SK-N-SH treated with all-trans-retinoic acid at 6 μM for 48 hours (cell line): ENCODE data around the gene TCEA3.

ENCODE experiments used
- ATAC-seq: fragments of 200-7000 bp; cut with Tn5 transposase; 3 replicates; pipeline ENCODE4 v1.9.1; 2020; ENCODE audit warnings: mild to moderate bottlenecking, moderate library complexity
- ARNTL ChIP-seq: fragments of 450-650 bp; formaldehyde crosslinking; IDR thresholded peaks from 2 replicates; pipeline ENCODE4 v1.5.0; 2020; ENCODE audit warnings: low read depth, mild to moderate bottlenecking, moderate library complexity, borderline replicate concordance
- BACH2 ChIP-seq: fragments of 250-450 bp; sonication (Bioruptor Pico); IDR thresholded peaks from 2 replicates; pipeline ENCODE4 v1.9.0; 2021; ENCODE audit warnings: mild to moderate bottlenecking, borderline replicate concordance
- CREB5 ChIP-seq: fragments of 250-450 bp; sonication (Bioruptor Pico); IDR thresholded peaks from 2 replicates; pipeline ENCODE4 v1.5.1; 2020; ENCODE audit warnings: low read depth, mild to moderate bottlenecking, moderate library complexity
- CSDC2 ChIP-seq: fragments of 250-450 bp; sonication (Bioruptor Pico); IDR thresholded peaks from 2 replicates; pipeline ENCODE4 v1.5.0; 2020; ENCODE audit warnings: mild to moderate bottlenecking, moderate library complexity
- CSRNP3 ChIP-seq: fragments of 250-450 bp; sonication (Bioruptor Pico); IDR thresholded peaks from 2 replicates; pipeline ENCODE4 v1.5.1; 2021; ENCODE audit warnings: mild to moderate bottlenecking, moderate library complexity
- ESRRG ChIP-seq: fragments of 250-450 bp; sonication (Bioruptor Pico); IDR thresholded peaks from 2 replicates; pipeline ENCODE4 v1.6.1; 2021; ENCODE audit warnings: mild to moderate bottlenecking
- GLIS3 ChIP-seq: fragments of 250-450 bp; sonication (Bioruptor Pico); IDR thresholded peaks from 2 replicates; pipeline ENCODE4 v1.5.0; 2020; ENCODE audit warnings: mild to moderate bottlenecking, moderate library complexity
- ISL1 ChIP-seq: fragments of 250-450 bp; sonication (Bioruptor Pico); IDR thresholded peaks from 2 replicates; pipeline ENCODE4 v2.1.2; 2022; ENCODE audit warnings: mild to moderate bottlenecking, moderate library complexity
- OSR1 ChIP-seq: fragments of 250-450 bp; sonication (Bioruptor Pico); IDR thresholded peaks from 2 replicates; pipeline ENCODE4 v1.8.0; 2022; ENCODE audit warnings: moderate library complexity, mild to moderate bottlenecking, inconsistent platforms
- PATZ1 ChIP-seq: fragments of 250-450 bp; sonication (Bioruptor Pico); IDR thresholded peaks from 2 replicates; pipeline ENCODE4 v1.8.0; 2020; ENCODE audit warnings: mild to moderate bottlenecking, moderate library complexity, borderline replicate concordance
- POU6F1 ChIP-seq: fragments of 250-450 bp; sonication (Bioruptor Pico); IDR thresholded peaks from 2 replicates; pipeline ENCODE4 v1.8.0; 2021; ENCODE audit warnings: low read depth, mild to moderate bottlenecking, moderate library complexity, borderline replicate concordance
- PPARA ChIP-seq: fragments of 250-450 bp; sonication (Bioruptor Pico); IDR thresholded peaks from 2 replicates; pipeline ENCODE4 v1.5.0; 2020; ENCODE audit warnings: mild to moderate bottlenecking, borderline replicate concordance
- RARB ChIP-seq: fragments of 250-450 bp; sonication (Bioruptor Pico); IDR thresholded peaks from 2 replicates; pipeline ENCODE4 v1.8.0; 2021; ENCODE audit warnings: mild to moderate bottlenecking, moderate library complexity
- SNAI2 ChIP-seq: fragments of 250-450 bp; sonication (Bioruptor Pico); IDR thresholded peaks from 2 replicates; pipeline ENCODE4 v1.5.0; 2020; ENCODE audit warnings: mild to moderate bottlenecking, moderate library complexity
- TCF4 ChIP-seq: fragments of 250-450 bp; sonication (Bioruptor Pico); IDR thresholded peaks from 2 replicates; pipeline ENCODE4 v1.8.0; 2021; ENCODE audit warnings: mild to moderate bottlenecking, moderate library complexity, borderline replicate concordance
- TOX ChIP-seq: fragments of 250-450 bp; sonication (Bioruptor Pico); IDR thresholded peaks from 2 replicates; pipeline ENCODE4 v1.8.0; 2021; ENCODE audit warnings: mild to moderate bottlenecking, moderate library complexity, borderline replicate concordance
- ZC3H10 ChIP-seq: fragments of 250-450 bp; sonication (Bioruptor Pico); IDR thresholded peaks from 2 replicates; pipeline ENCODE4 v1.5.1; 2021; ENCODE audit warnings: mild to moderate bottlenecking, moderate library complexity
- ZFP3 ChIP-seq: fragments of 250-450 bp; sonication (Bioruptor Pico); IDR thresholded peaks from 2 replicates; pipeline ENCODE4 v1.5.0; 2020; ENCODE audit warnings: mild to moderate bottlenecking, moderate library complexity
- ZFP30 ChIP-seq: fragments of 450-650 bp; formaldehyde crosslinking; IDR thresholded peaks from 2 replicates; pipeline ENCODE4 v1.5.0; 2022; ENCODE audit warnings: mild to moderate bottlenecking, moderate library complexity
- ZNF565 ChIP-seq: fragments of 450-650 bp; formaldehyde crosslinking; conservative IDR thresholded peaks from 2 replicates; pipeline ENCODE4 v1.5.0; 2020; ENCODE audit warnings: low read depth, mild to moderate bottlenecking, moderate library complexity
- ZNF8 ChIP-seq: fragments of 450-650 bp; formaldehyde crosslinking; IDR thresholded peaks from 2 replicates; pipeline ENCODE4 v1.5.0; 2020; ENCODE audit warnings: mild to moderate bottlenecking, moderate library complexity

The TCEA3 gene

GRCh38 chr1:23444104-23444533 is 19.6 kb upstream of the TCEA3 start:
- no peak for ATAC-seq
- TF ChIP-seq PATZ1 (CRISPR knock-in tag) = no peak
- no peak for TF ChIP-seq GLIS3
- TF ChIP-seq ESRRG (CRISPR knock-in tag) = no peak
- no peak for TF ChIP-seq CSRNP3

- ATAC-seq = no peak
- no peak for TF ChIP-seq ZNF8 (CRISPR knock-in tag)
- TF ChIP-seq BACH2 = no peak
- no peak for TF ChIP-seq CREB5 (CRISPR knock-in tag)
These were observed 18.2 kb upstream of the TCEA3 start for GRCh38 chr1:23442751-23443150.

- no peak for TF ChIP-seq ZC3H10 (CRISPR knock-in tag)
- no peak for TF ChIP-seq PPARA (CRISPR knock-in tag)
- no peak for TF ChIP-seq SNAI2
- no peak for TF ChIP-seq ESRRG (CRISPR knock-in tag)
- TF ChIP-seq CREB5 (CRISPR knock-in tag) = no peak
- no peak for TF ChIP-seq OSR1
- TF ChIP-seq CSDC2 (CRISPR knock-in tag) = no peak
- no peak for TF ChIP-seq TCF4
- no peak for TF ChIP-seq ZNF565 (CRISPR knock-in tag)
- no peak for TF ChIP-seq ZFP3 (CRISPR knock-in tag)
- TF ChIP-seq BACH2 = no peak
- TF ChIP-seq POU6F1 (CRISPR knock-in tag) = no peak
- no peak for TF ChIP-seq ARNTL (CRISPR knock-in tag)
- TF ChIP-seq, all 23 proteins: peak for 0
- no peak for ATAC-seq
These were observed 17.0 kb upstream of the TCEA3 start for GRCh38 chr1:23441446-23442148.

GRCh38 chr1:23438545-23438944 is 14.0 kb upstream of the TCEA3 start:
- no peak for ATAC-seq
- TF ChIP-seq ISL1 (CRISPR knock-in tag) (no peak), ZC3H10 (CRISPR knock-in tag) (no peak), TOX (CRISPR knock-in tag) (no peak), ARNTL (CRISPR knock-in tag) (no peak), ESRRG (CRISPR knock-in tag) (no peak), PPARA (CRISPR knock-in tag) (no peak), ZNF565 (CRISPR knock-in tag) (no peak), CREB5 (CRISPR knock-in tag) (no peak), RARB (CRISPR knock-in tag) (no peak), PATZ1 (CRISPR knock-in tag) (no peak), ZFP30 (no peak), POU6F1 (CRISPR knock-in tag) (no peak), SNAI2 (no peak), ZNF8 (CRISPR knock-in tag) (no peak)
